GM21526 (cell line): ENCODE measurements around the gene AGTR1.

Experiments
- ATAC-seq: cut with Tn5 transposase; IDR thresholded peaks from one replicate; pipeline ENCODE4 v1.9.1; 2021; ENCODE audit warnings: moderate library complexity; ENCODE audit not compliant: unreplicated experiment, low FRiP score

The AGTR1 gene

DNA sequence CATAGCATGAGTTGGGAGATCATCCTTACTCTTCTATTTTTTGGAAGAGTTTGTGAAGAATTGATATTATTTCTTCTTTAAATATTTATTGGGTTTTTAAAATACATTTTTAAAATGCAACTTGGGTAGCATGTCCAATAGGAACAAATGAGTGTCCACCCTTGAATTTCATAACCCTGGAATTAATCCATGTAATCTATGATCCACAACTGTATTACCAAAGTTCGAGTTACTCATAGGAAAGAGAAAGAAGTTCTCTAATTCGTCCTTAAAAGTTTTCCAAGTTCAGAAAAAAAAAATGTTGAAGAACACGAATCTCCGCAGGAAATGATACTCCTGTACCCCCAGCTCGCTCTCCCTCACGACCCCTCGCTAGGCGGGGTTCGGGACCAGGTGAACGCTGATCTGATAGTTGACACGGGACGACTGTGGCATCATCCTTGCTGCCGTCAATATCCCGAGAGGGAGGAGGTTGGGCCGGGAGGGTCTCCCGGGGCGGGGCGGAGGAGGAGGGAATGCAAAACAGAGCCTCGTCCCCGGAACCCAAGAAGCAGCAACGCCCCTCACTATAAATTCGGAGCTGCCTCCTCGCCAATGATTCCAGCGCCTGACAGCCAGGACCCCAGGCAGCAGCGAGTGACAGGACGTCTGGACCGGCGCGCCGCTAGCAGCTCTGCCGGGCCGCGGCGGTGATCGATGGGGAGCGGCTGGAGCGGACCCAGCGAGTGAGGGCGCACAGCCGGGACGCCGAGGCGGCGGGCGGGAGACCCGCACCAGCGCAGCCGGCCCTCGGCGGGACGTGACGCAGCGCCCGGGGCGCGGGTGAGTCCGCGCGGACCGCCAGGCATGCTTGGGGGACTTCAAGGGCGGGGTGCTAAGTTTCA is at the start of gene AGTR1:
Gene AGTR1, plus strand, starts transcription at position 598 of the 884 bp plus-strand sequence. CDS start 43,133 bp downstream, outside the sequence.
- no peak for ATAC-seq

DNA sequence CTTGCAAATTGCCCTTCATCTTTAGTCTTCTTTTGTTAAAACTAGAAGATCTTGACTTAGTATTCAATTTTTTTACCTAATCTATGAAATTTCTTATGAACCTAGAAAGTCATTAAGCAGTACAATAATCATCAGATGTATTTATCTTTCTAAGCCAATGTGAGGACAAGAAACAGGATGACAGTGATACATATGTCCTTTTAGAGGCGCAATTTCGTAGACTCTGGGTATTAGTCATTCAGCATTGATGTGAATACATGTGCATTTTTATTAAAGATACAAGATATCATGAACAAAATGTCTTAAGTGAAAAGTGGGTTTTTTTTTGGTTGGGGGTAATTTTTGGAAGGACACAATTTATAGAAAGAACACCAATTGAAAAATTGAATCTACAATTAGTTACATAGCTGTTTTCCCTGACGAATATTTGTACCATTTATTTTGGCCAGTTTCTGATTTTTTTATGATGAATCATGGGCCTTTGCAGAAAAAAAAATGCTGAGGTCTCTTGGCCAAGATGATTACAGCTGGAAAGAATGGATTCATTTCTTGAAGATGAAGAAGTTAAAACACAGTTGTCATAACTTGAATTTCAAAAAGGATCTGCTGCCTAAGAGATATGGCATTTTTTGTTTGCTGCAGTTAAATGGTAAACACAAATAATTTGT is 48.9 kb upstream of the AGTR1 start:
- ATAC-seq: no peak

DNA sequence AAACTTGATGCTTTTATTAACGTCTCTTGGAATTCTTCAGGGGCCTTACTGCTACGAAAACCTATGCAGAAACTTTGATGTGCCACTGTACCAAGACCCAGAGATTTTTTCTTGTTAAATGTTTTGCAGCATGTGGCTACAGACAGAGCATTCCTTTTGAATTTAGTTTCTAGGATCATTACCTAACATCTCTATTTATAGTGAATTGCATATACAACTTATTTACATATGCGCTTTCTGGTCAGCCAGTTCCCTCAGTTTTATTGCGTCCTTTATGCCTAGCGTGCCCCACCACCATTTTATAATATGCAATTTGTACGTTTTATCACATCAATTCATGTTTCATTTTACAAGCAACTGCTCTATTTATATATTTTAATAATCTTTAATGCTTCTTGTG is 46.2 kb upstream of the AGTR1 start:
- no peak for ATAC-seq

DNA sequence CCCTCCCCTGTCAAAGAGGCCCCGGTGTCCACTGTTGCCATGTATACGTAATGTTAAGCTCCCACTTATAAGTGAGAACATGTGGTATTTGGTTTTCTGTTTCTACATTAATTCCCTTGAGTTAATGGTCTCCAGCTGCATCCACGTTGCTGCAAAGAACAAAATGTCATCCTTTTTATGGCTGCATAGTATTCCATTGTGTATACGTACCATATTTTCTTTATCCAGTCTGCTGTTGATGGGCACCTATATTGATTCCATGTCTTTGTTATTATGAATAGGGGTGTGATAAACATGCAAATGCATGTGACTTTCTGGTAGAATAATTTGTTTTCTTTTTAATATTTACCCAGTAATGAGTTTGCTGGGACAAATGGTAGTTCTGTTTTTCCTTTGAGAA is 43.3 kb upstream of the AGTR1 start:
- ATAC-seq: no peak

DNA sequence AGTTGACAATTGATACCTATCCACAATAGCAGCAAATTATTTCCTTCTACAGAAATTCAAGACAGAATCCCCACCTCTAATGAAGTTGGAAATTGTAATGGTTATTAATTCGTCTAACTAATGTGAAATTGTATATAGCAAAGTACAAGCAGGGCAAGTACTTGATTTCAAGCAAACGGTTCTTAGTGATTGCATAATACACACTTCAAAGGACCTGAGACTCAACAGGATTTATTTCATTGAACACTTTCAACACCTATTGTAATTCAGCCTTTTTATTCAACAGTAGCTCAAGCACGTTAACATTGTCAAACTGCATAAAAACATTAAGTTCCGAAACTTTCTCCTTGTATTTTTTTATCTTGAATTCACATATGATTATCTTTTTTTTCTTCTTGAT is 40.2 kb upstream of the AGTR1 start:
- ATAC-seq: no peak

DNA sequence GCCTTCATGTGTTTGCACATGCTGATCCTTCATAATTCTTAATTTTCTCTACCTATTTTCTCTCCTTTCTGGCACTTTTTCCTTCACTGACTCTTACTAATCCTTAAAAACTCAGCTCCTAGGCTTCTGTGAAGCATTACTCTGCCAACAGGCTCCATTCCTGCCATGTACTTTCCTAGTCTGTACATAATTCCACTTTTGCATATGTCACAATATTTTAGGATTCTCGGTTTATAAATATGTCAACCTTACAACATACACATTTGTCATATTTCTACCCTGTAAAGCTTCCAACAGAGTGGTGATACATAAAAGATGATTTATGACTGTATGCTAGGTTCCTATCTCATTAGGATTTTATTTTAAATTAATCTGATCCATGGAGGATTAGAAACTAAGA is 38.2 kb upstream of the AGTR1 start:
- no peak for ATAC-seq

DNA sequence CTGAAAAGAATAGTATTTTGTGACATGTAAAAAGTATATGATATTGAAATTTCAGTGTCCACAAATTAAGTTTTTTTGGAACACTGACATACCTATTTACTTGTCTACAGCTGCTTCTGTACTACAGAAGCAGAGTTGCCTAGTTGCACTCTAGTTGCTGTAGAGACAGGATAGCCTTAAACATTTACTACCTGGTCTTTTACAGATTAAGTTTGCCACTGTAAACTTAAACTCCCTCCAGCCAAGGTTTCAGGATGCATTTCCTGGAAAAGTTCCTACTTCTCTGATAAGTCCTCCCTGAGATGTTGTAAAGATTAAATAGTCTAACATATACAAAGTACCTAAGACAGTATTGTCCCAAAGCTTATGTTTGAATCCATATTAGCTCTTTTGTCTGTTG is 17.4 kb upstream of the AGTR1 start:
- no peak for ATAC-seq

DNA sequence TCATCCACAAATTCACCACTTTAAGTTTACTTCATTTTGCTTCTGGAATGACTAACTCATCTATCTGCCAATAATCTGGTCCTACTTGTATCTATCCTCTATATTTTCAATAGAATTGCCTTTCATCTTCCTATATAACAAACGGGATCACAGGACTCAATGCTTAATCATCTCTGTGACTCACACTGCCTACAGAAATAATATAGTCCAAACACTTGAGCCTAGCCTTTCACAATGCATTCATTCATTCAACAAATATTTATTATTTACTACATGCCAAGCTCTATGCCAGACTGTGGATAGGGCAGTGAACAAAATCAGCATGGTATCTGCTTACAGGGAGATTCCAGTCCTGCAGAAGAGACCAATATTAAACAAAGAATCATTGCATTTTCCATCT is 16.6 kb upstream of the AGTR1 start:
- no peak for ATAC-seq

DNA sequence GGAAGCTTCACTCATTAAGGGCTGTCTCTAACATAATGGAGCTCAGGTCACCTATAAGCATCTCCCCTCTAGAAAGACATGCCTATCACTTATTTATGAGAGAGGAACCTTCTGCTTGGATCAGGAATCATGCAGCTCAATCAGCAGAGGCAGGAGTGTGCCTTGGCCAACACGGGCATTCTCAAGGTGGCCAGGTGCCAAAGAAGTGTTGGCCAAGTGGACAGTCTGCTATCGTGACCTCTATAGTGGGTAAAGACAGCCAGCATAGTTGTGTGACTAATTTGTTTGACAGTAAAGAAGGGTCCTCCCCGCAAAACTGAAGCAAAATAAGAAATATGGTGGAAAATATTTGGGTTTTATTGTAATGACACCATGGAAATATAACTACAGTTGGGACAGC is 14.7 kb upstream of the AGTR1 start:
- no peak for ATAC-seq

DNA sequence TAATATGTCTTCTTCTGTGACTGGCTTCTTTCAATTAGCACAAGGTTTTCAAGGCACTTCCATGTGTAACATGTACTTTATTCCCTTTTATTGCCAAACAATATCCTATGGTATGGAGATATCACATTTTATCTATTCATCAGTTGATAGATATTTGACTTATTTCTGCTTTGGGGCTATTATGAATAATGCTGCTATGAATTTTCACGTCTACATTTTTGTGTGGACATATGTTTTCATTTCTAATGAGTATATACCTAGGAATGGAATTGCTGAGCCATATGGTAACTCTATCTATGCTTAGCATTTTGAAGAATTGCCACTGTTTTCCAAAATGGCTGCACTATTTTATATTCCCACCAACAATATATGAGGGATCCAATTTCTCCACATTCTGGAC is 3.6 kb upstream of the AGTR1 start:
- ATAC-seq: no peak

DNA sequence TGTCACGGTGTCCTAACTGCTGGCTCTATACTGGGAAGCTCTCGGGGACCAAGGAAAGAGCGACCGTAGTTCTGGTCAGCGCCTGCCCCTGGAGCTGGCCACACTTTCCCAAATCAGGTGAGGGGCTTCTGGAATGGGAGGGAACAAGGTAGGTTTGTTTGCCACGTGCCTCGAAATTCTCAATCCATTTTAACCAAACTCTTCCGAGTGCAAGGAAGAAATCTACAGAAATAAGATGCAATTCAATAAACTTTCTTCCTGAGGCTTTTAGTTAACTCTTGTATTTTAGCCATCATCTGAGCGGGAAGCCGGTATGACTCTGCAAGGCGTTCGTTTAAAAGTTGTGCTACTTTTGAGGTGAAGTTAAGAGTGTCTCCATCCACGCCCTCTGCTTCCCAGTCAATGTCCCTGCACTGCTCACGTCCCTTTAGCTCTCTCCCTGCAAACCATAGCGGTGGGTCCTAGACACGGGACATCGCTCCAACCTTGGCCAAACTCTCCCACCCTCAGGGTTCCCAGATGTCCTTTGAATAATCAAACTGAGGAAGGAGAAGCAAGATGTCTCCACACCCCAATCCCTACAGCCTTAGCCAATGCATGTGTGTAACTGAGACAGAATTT is 597 bp downstream of the AGTR1 start:
- no peak for ATAC-seq

DNA sequence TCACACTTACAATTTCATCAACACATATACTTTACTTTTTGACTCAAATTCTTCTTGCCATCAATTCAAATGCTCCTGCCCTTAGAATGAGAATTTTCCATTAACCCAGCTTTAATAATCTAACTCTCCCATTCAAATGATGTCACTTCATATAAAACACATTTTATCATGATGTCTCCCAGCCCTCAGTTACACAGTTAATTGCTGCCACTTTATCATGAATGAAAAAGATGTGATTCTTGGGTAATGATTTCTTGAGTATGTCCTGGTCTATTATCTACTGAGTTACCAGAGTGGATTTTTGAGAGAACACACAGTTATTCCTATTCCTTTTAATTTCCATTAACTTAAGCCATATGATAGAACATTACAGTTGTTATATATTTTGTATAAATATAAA is 7.6 kb downstream of the AGTR1 start:
- no peak for ATAC-seq

DNA sequence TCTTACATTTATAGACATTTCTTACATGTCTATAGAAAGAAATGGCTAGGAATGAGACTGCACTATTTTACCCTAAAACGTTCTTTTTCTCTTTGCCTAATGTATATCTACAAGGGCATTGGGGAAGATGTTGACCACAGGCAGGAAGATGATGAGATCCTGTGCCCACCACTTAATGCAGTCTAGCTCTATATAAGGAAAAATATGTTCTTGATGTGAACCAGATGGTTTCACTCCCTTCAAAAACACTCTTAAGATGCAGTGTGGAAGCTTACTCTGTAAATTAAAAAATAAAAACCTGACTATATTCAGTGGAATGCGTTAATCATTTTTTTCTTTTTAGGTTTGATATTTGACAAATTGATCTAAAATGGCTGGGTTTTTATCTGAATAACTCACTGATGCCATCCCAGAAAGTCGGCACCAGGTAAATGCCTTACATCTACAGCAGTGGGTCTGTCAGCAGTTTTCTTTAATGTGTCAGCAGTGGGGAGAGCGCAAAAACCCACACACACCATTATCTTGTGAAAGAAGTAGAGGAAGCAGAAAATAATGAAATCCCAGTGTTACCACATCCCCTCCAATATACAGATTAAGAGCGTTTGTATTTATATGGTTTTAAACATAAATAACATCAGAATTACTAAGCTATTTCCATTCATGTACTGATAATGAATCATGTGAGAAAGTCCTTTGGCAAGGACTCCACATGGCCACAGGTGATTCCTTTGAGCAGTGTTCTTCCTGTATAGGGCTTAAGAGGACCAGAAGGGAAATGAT is 10.1 kb downstream of the AGTR1 start:
- ATAC-seq: no peak

DNA sequence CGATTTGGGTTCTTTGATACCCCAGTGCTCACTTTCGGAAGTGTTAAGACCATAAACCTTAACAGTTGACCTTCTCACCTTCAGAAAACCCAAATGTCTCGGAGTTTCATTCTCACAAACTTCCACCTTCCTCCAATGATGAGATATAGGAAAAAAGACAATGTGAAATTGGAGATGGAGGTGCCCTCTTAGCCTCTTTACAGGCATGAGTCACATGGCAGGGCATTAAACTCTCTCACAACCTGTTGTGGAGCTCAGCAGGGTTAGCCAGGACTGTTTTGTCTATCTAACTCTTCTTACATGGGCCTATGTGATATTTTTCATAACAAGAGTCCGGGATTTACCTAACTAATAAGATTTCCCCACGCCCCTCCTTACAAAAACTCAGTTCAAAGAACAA is 10.7 kb downstream of the AGTR1 start:
- ATAC-seq: no peak

DNA sequence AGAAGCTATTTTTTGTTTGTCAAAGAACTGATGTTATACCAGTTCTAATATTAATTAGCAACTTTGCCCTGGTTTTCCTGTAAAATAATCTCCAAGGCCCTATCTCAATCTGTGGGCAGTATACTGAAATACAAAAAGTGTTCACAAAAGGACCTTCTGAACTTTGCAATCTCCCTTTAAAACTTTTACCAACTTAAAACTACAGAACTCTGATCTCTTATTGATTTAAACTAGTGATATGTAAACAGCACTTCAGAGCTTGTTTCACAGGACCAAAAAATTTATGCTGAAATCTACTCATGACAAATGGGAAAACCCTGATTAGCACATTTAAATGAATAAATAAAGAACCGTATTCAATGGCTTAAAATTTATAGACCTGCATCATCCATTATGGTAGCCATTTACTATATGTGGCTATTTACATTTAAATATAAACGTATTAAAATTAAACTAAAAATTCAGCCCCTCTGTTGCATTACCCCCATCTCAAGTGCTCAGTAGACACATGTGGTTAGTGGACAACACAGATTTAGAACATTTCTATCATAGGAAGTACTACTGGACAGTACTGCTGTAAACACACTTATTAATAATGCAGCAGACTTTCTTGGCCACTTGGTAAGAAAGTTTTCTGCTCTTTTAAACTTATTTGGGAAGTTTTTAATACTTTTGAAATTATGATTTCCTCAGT is 12.0 kb downstream of the AGTR1 start:
- no peak for ATAC-seq

DNA sequence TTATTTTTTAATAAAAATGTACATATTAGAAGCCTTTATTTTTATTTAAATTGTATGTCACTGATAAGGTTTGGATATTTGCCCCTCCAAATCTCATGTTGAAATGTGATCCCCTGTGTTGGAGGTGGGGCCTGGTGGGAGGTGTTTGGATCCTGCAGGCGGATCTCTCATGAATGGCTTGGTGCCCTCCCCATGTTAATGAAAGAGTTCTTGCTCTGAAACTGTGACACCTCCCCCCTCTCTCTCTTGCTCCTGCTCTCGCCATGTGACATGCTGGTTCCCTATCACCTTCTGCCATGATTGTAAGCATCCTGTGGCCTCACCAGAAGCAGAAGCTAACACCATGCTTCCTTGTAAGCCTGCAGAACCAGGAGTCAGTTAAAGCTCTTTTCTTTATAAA is 13.0 kb downstream of the AGTR1 start:
- ATAC-seq: no peak

DNA sequence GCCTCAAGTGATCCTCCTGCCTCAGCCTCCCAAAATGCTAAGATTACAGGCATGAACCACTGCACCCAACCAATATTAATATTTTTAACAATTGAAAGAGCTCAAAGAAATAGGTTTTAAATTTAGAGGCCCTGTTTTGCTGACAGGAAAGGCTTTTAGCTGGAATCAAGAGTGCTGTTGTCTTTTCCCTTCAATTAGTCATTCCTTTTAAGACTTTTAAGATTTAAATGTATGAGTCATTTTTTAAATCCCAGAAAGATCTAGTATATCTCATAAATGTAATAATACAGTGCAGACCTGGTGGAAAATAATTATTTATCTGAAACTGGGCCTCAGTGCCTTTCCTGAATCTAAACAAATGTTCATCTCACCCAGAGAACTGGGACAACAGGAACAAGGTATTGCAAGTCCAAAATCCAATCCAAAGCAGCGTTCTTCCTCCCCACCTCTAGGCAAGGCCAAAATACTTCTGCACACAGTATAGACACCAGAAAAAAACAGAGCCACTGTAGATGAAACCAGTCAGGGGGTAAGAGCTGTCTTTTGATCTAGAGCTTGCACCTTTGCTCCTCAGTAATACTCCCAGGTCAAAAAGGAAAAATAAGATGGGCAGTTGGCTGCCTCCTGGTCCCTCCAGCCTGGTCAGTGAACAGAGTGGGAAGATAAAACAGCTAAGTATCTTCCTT is 14.4 kb downstream of the AGTR1 start:
- ATAC-seq: no peak

DNA sequence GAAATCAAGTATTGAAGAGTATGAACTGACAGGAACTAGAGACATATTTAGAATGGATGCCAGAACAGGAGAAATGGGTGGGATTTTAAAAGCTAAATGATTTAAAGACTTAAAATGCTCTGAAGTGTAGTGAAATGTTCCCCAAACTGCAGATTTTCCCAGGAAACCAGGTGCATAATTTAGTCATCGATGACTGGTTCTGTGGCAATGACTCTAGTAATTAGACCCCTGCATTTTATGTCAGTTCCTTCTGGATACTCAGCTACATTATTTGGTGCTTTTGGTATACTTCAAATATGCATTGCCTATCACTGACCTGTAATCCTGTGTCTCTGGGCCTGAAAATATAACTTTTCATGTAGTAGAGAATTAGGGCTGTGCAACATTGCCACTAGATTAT is 16.8 kb downstream of the AGTR1 start:
- no peak for ATAC-seq

DNA sequence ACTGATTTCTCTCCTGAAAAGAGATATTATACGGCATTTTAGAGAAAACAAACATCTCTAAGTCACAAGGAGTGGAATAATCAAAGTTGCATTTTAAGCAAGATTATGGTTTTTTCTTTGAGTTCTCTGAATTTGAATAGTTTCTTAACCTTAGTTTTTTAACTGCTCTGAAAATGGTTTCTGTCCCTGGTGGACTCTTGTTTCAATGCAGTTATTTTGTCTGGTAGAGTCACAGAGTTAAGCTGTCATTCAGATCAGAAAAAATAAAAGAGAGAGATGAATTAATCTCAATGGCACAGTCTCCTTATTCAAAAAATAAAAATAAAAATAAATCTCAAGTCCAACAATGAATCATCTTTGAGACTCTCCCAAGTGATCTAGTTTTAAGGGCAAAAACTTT is 19.0 kb downstream of the AGTR1 start:
- ATAC-seq: no peak
